ENCODE results near the gene ABCA4. TPM values are rescaled to one million over a fixed set of nuclear protein-coding genes. Genes with fewer than 3 reads are reported as not detected.

Gene ABCA4
- total and polyA plus RNA-seq, 2 donors (not counting 3 experiments of a cell fraction or from before 2014, with no cell fraction given), result 2.3 to 4.9 TPM

GRCh38 chr1:94071976-94072375 is 49.0 kb downstream of the ABCA4 start:
- no peaks in the 10 kb centered on the region for H3K79me2 ChIP-seq (ENCODE audit: control insufficient read depth, insufficient read depth, low read length)
- H3K36me3 ChIP-seq (ENCODE audit: control insufficient read depth in 2 of 2, extremely low read depth in 1 of 2, insufficient read depth in 2 of 2, low read length in 2 of 2), result no peaks in the 10 kb centered on the region
- BruUV-seq (replicated peaks), result no TSS peak
- H3K27ac ChIP-seq (ENCODE audit: insufficient read depth, low read depth, low read length), result peak overlapping the region; percentile 4
- H4K20me1 ChIP-seq (replicated peaks; ENCODE audit: control insufficient read depth, extremely low read depth, insufficient read depth, low read length), result no peaks in the 10 kb centered on the region
- no peak for TF ChIP-seq POLR2AphosphoS5 (IDR thresholded peaks at IDR 0.05; ENCODE audit: insufficient read depth, low read depth, low read length)
- TF ChIP-seq POLR2A (IDR thresholded peaks at IDR 0.05; ENCODE audit: low read depth, low read length), result no peak
- no peak for TF ChIP-seq MYC (IDR thresholded peaks at IDR 0.05; ENCODE audit: low read depth, low read length)
- TF ChIP-seq GATA2 (IDR thresholded peaks at IDR 0.05; ENCODE audit: insufficient read depth, insufficient read length, low read depth, low read length), result no peak
- no peak for TF ChIP-seq CTCF (IDR thresholded peaks at IDR 0.05; ENCODE audit: extremely low read depth in 1 of 2, insufficient read depth in 1 of 2, low read depth in 1 of 2, low read length in 2 of 2)
- no peak for TF ChIP-seq EZH2 (IDR thresholded peaks at IDR 0.05; ENCODE audit: borderline replicate concordance, low read depth, low read length, severe bottlenecking)
- intact Hi-C loops (cut with micrococcal nuclease) (no loop called here), dilution Hi-C loops (cut with MboI; ENCODE audit: extremely low pct_ligation_motif_present, low sequenced_read_pairs) (no loop called here)
- no peak overlapping the region for H3K9ac ChIP-seq (replicated peaks; ENCODE audit: extremely low read depth, insufficient read depth, low read length)
- POLR2A ChIA-PET, result no interaction called here
- H3K4me3 ChIP-seq (replicated peaks in 1 of 3; ENCODE audit: insufficient read depth in 1 of 3, low read depth in 1 of 3, low read length in 3 of 3), result no peak overlapping the region
- H3K9me1 ChIP-seq (replicated peaks; ENCODE audit: control insufficient read depth, extremely low read depth, insufficient read depth, low read length), result no peaks in the 10 kb centered on the region
- H3K4me2 ChIP-seq (ENCODE audit: insufficient read depth, low read length), result peak overlapping the region; percentile 2
- no peaks in the 10 kb centered on the region for H3K9me3 ChIP-seq (replicated peaks; ENCODE audit: control insufficient read depth, insufficient read depth, low read length)
- no peaks in the 10 kb centered on the region for H3K27me3 ChIP-seq (ENCODE audit: control insufficient read depth in 2 of 2, insufficient read depth in 2 of 2, low read length in 2 of 2)
- peaks cover 65% of the 10 kb centered on the region for H3K4me1 ChIP-seq (ENCODE audit: control insufficient read depth, extremely low read depth, insufficient read depth, low read length)
- no peak overlapping the region for H2AFZ ChIP-seq (ENCODE audit: low read depth, low read length)
- no peak for FAIRE-seq
- CTCF ChIA-PET, result interaction anchor here (0.6 to 4.1 kb wide), 9 partner anchors 10 to 264 kb away, joined by 3 to 19 read pairs (median 5); no protein-coding TSS in a partner anchor
- peak; percentile 76 for DNase-seq (ENCODE audit: low read depth, low spot score)

DNA sequence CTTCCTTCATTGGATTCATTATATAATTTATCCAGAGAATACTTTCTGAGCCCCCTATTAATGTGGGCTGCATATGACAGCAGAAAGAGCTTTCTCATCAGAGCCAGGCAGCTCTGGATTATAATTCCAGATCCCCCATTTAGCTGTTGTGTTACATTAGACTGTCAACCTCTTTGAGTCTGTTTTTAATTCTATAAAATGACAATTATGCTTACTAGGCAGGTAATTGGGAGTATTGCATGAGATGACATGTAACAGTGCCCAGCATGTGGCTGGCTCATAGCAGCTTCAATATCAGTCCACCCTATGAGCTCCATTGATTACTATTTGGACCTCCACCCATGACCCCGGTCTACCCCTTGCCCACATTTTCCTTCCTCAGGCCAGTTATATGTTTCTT is 49.6 kb downstream of the ABCA4 start:
- Histone ChIP-seq H3K4me1 (ENCODE audit: control insufficient read depth, extremely low read depth, insufficient read depth, low read length) (peaks cover 71% of the 10 kb centered on the region), H3K9me1 (replicated peaks; ENCODE audit: control insufficient read depth, extremely low read depth, insufficient read depth, low read length) (no peaks in the 10 kb centered on the region), H3K79me2 (ENCODE audit: control insufficient read depth, insufficient read depth, low read length) (no peaks in the 10 kb centered on the region), H3K36me3 (ENCODE audit: control insufficient read depth in 2 of 2, extremely low read depth in 1 of 2, insufficient read depth in 2 of 2, low read length in 2 of 2) (no peaks in the 10 kb centered on the region), H3K9ac (replicated peaks; ENCODE audit: extremely low read depth, insufficient read depth, low read length) (no peak overlapping the region), H3K9me3 (replicated peaks; ENCODE audit: control insufficient read depth, insufficient read depth, low read length) (no peaks in the 10 kb centered on the region), H2AFZ (ENCODE audit: low read depth, low read length) (no peak overlapping the region), H3K4me3 (replicated peaks in 1 of 3; ENCODE audit: insufficient read depth in 1 of 3, low read depth in 1 of 3, low read length in 3 of 3) (no peak overlapping the region), H3K27me3 (ENCODE audit: control insufficient read depth in 2 of 2, insufficient read depth in 2 of 2, low read length in 2 of 2) (no peaks in the 10 kb centered on the region), H4K20me1 (replicated peaks; ENCODE audit: control insufficient read depth, extremely low read depth, insufficient read depth, low read length) (no peaks in the 10 kb centered on the region), H3K4me2 (ENCODE audit: insufficient read depth, low read length) (no peak overlapping the region), H3K27ac (ENCODE audit: insufficient read depth, low read depth, low read length) (peak overlapping the region; percentile 4)
- intact Hi-C loops (cut with micrococcal nuclease) (no loop called here), dilution Hi-C loops (cut with MboI; ENCODE audit: extremely low pct_ligation_motif_present, low sequenced_read_pairs) (no loop called here)
- BruUV-seq (replicated peaks), result no TSS peak
- FAIRE-seq (no peak), DNase-seq (ENCODE audit: low read depth, low spot score) (no peak)
- TF ChIP-seq EZH2 (IDR thresholded peaks at IDR 0.05; ENCODE audit: borderline replicate concordance, low read depth, low read length, severe bottlenecking) (no peak), CTCF (IDR thresholded peaks at IDR 0.05; ENCODE audit: extremely low read depth in 1 of 2, insufficient read depth in 1 of 2, low read depth in 1 of 2, low read length in 2 of 2) (no peak), POLR2AphosphoS5 (IDR thresholded peaks at IDR 0.05; ENCODE audit: insufficient read depth, low read depth, low read length) (no peak), MAX (IDR thresholded peaks at IDR 0.05; ENCODE audit: insufficient read depth, insufficient read length) (no peak), JUN (IDR thresholded peaks at IDR 0.05; ENCODE audit: borderline replicate concordance, insufficient read depth, insufficient read length, low read depth) (no peak), MYC (IDR thresholded peaks at IDR 0.05; ENCODE audit: low read depth, low read length) (no peak), GATA2 (IDR thresholded peaks at IDR 0.05; ENCODE audit: insufficient read depth, insufficient read length, low read depth, low read length) (no peak), FOS (IDR thresholded peaks at IDR 0.05; ENCODE audit: borderline replicate concordance, insufficient read depth, low read length) (no peak), POLR2A (IDR thresholded peaks at IDR 0.05; ENCODE audit: low read depth, low read length) (no peak)
- CTCF ChIA-PET, result interaction anchor here (0.6 to 4.1 kb wide), 9 partner anchors 9 to 264 kb away, joined by 3 to 19 read pairs (median 4); no protein-coding TSS in a partner anchor
- POLR2A ChIA-PET, result no interaction called here

Measured in endothelial cell of umbilical vein (primary cell).